Transverse colon (tissue), 4 donors: ENCODE results near the gene CREB3.

Experiments used
- EP300 ChIP-seq: sonication (generic); formaldehyde crosslinking; IDR thresholded peaks from one replicate; pipeline ENCODE4 v1.6.1; 2017; ENCODE audit warnings: antibody characterized with exemption, low read depth
- POLR2A ChIP-seq: fragments of 450-650 bp; IDR thresholded peaks from one replicate; pipeline ENCODE4 v1.6.1; 2016; ENCODE audit warnings: antibody characterized with exemption, mild to moderate bottlenecking, moderate library complexity
- POLR2AphosphoS5 ChIP-seq, 3 donors: sonication (generic); formaldehyde crosslinking; IDR thresholded peaks; one replicate each; pipeline ENCODE4 v1.6.1; 2016; ENCODE audit warnings: antibody characterized with exemption in 3 of 3
- TF ChIP-seq, protein P1 (sequence below), 5 experiments: fragments of 200-600 bp in 3 of 5; fragments of 450-650 bp in 2 of 5; sonication (generic) in 3 of 5; IDR thresholded peaks; 1 replicate in 2 of 5; 2 replicates in 3 of 5; pipeline ENCODE4 v1.5.1; 2016 to 2017; ENCODE audit warnings: antibody characterized with exemption in 5 of 5, inconsistent platforms in 3 of 5, mild to moderate bottlenecking in 2 of 5, moderate library complexity in 1 of 5

DNA sequence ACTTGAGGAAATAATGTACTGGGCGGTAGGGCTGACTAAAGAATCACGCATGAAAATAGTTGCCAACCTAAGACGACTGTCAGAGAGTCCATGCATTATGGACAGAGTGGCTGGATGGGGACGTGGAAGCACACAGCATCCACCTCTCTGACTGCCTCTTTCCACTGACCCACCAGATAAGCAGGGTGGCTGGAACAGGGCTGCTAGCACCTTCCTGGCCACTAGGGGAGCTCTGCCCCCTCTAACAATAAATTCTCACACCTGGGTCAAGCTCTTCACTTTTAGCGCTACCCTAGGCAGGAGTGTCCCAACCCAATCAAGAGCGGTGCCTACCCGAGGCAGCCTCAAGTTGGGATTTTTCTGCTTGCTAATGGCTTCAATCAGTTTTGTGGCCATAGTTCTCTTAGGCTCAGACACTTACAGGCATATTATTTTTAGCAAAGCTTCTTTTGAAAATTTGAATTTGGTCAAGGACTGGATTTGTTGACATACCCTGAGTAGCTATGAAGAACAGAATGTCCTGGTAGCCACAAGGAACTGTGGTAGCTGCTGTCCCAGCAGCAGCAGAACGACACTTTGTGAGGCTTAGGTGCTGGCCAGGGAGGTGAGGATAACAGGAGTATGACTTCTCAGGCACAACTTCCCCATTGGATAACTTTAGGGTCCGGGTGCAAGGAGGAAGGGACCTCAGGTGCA, 35.8 kb upstream of the CREB3 start:
- TF ChIP-seq, protein P1, sequence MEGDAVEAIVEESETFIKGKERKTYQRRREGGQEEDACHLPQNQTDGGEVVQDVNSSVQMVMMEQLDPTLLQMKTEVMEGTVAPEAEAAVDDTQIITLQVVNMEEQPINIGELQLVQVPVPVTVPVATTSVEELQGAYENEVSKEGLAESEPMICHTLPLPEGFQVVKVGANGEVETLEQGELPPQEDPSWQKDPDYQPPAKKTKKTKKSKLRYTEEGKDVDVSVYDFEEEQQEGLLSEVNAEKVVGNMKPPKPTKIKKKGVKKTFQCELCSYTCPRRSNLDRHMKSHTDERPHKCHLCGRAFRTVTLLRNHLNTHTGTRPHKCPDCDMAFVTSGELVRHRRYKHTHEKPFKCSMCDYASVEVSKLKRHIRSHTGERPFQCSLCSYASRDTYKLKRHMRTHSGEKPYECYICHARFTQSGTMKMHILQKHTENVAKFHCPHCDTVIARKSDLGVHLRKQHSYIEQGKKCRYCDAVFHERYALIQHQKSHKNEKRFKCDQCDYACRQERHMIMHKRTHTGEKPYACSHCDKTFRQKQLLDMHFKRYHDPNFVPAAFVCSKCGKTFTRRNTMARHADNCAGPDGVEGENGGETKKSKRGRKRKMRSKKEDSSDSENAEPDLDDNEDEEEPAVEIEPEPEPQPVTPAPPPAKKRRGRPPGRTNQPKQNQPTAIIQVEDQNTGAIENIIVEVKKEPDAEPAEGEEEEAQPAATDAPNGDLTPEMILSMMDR (IDR thresholded peaks at IDR 0.05): peak; percentile 84 to 91 (median 88)
- TF ChIP-seq POLR2AphosphoS5 (IDR thresholded peaks at IDR 0.05): peak in 1 of 3 donors; percentile 34
- no peak for TF ChIP-seq POLR2A
- TF ChIP-seq EP300: peak; percentile 18
